HCT116 (cell line): ENCODE data around the gene RTL1. TPM values are rescaled to one million over a fixed set of nuclear protein-coding genes. Genes with fewer than 3 reads are reported as not detected.

ENCODE experiments used
- ATAC-seq: fragments of 200-7000 bp; cut with Tn5 transposase; 2 replicates; pipeline ENCODE4 v1.9.1; 2020; ENCODE audit warnings: mild to moderate bottlenecking, moderate library complexity
- BruUV-seq: library from RNA; stranded (reverse); fragments of 400-500 nt; replicated peaks from 2 replicates; lab custom pipeline; 2021; lab: Mats Ljungman, UMichigan
- CTCF ChIA-PET: fragments of 300-600 bp; sonication (Branson Sonifier 250); formaldehyde crosslinking; loops from one replicate; lab custom pipeline; 2021; ENCODE audit warnings: antibody characterized with exemption; lab: Charles Lee
- POLR2A ChIA-PET: fragments of 300-600, 350-600 bp; sonication (Branson Sonifier 250); formaldehyde crosslinking; loops from one replicate; lab custom pipeline; 2021; ENCODE audit warnings: antibody characterized with exemption; lab: Charles Lee
- RAD21 ChIA-PET, 2 experiments: fragments of 300-600 bp; sonication (Branson Sonifier 250); formaldehyde crosslinking; loops; one replicate each; lab custom pipeline; 2023; ENCODE audit warnings: low total read pairs in 2 of 2; ENCODE audit not compliant: uncharacterized antibody in 2 of 2, unreplicated experiment in 2 of 2, low non-redundant PET in 1 of 2; lab: Charles Lee
- DNase-seq: peaks from one replicate; pipeline ENCODE4 v3.0.0-alpha.2; 2010; ENCODE audit warnings: low read depth, low spot score
- H2AFZ ChIP-seq: fragments of 200-600 bp; shearing (Covaris generic), sonication (generic); 2 replicates; pipeline ENCODE4 v1.6.1; 2017; ENCODE audit warnings: low read depth, mixed run types, mixed read lengths, antibody characterized with exemption, low read length; ENCODE audit not compliant: poor library complexity, severe bottlenecking
- H3K27ac ChIP-seq: 2 replicates; pipeline ENCODE4 v1.5.1; 2012; ENCODE audit warnings: low read depth, low read length
- H3K27me3 ChIP-seq: fragments of 200-600 bp; sonication (generic); 2 replicates; pipeline ENCODE4 v1.6.1; 2016; ENCODE audit warnings: mixed run types, low read length, mixed read lengths; ENCODE audit not compliant: insufficient read depth
- H3K36me3 ChIP-seq, 2 experiments: fragments of 200-500 bp in 1 of 2; fragments of 200-600 bp in 1 of 2; sonication (Bioruptor generic) in 1 of 2; sonication (generic) in 1 of 2; 2 replicates each; pipeline versions ENCODE4 v1.5.1 to v1.6.1; 2014 to 2016; ENCODE audit warnings: low read length in 2 of 2, inconsistent platforms in 1 of 2, mixed read lengths in 1 of 2, mixed run types in 1 of 2; ENCODE audit not compliant: insufficient read depth in 2 of 2, control insufficient read depth in 1 of 2
- H3K4me1 ChIP-seq, 2 experiments: fragments of 200-600 bp in 1 of 2; sonication (generic) in 1 of 2; 2 replicates each; pipeline versions ENCODE4 v1.5.1 to v1.6.1; 2012 to 2017; ENCODE audit warnings: low read length in 2 of 2, inconsistent platforms in 1 of 2, mild to moderate bottlenecking in 1 of 2, mixed read lengths in 1 of 2, mixed run types in 1 of 2, moderate library complexity in 1 of 2; ENCODE audit not compliant: insufficient read depth in 2 of 2, control insufficient read depth in 1 of 2
- H3K4me2 ChIP-seq: fragments of 200-600 bp; sonication (generic); 2 replicates; pipeline ENCODE4 v1.6.1; 2017; ENCODE audit warnings: mixed run types, low read length, mixed read lengths
- H3K4me3 ChIP-seq, 2 experiments: fragments of 200-600 bp in 1 of 2; sonication (generic) in 1 of 2; replicated peaks in 1 of 2; 2 replicates each; pipeline ENCODE4 v1.5.1; 2011 to 2016; ENCODE audit warnings: low read length in 2 of 2, control low read depth in 1 of 2, low read depth in 1 of 2, mild to moderate bottlenecking in 1 of 2, mixed read lengths in 1 of 2, mixed run types in 1 of 2
- H3K79me2 ChIP-seq: fragments of 200-600 bp; sonication (generic); 2 replicates; pipeline ENCODE4 v1.6.1; 2017; ENCODE audit warnings: mild to moderate bottlenecking, mixed run types, low read length, moderate library complexity, mixed read lengths; ENCODE audit not compliant: insufficient read depth
- H3K9ac ChIP-seq: fragments of 200-600 bp; sonication (generic); 2 replicates; pipeline ENCODE4 v1.6.1; 2016; ENCODE audit warnings: low read length, mixed read lengths
- H3K9me2 ChIP-seq: fragments of 200-600 bp; sonication (generic), shearing (Covaris generic); 2 replicates; pipeline ENCODE4 v1.6.1; 2017; ENCODE audit warnings: mixed run types, mild to moderate bottlenecking, moderate library complexity; ENCODE audit not compliant: insufficient read depth
- H3K9me3 ChIP-seq, 2 experiments: fragments of 200-500 bp in 1 of 2; fragments of 200-600 bp in 1 of 2; sonication (Bioruptor generic) in 1 of 2; sonication (generic) in 1 of 2; 2 replicates each; pipeline ENCODE4 v1.6.1; 2014 to 2017; ENCODE audit warnings: low read length in 2 of 2, mixed read lengths in 2 of 2, inconsistent platforms in 1 of 2, low read depth in 1 of 2, mild to moderate bottlenecking in 1 of 2, mixed run types in 1 of 2, moderate library complexity in 1 of 2; ENCODE audit not compliant: control insufficient read depth in 1 of 2, insufficient read depth in 1 of 2
- H4K20me1 ChIP-seq: fragments of 200-600 bp; sonication (generic), shearing (Covaris generic); 2 replicates; pipeline ENCODE4 v1.6.1; 2017; ENCODE audit warnings: mixed run types, mild to moderate bottlenecking, moderate library complexity; ENCODE audit not compliant: insufficient read depth
- ATF3 ChIP-seq: IDR thresholded peaks from 2 replicates; pipeline ENCODE4 v1.6.1; 2012
- CBX3 ChIP-seq: IDR thresholded peaks from 2 replicates; pipeline ENCODE4 v1.6.1; 2012; ENCODE audit warnings: low read depth
- EGR1 ChIP-seq: IDR thresholded peaks from 2 replicates; pipeline ENCODE4 v1.6.1; 2012; ENCODE audit warnings: low read depth
- EZH2 ChIP-seq: fragments of 200-600 bp; sonication (generic); IDR thresholded peaks from 2 replicates; pipeline ENCODE4 v1.6.1; 2017; ENCODE audit warnings: antibody characterized with exemption, mixed run types
- EZH2phosphoT487 ChIP-seq: fragments of 200-600 bp; IDR thresholded peaks from 2 replicates; pipeline ENCODE4 v1.6.1; 2018; ENCODE audit warnings: antibody characterized with exemption, borderline replicate concordance
- FOSL1 ChIP-seq: IDR thresholded peaks from 2 replicates; pipeline ENCODE4 v1.6.1; 2012; ENCODE audit warnings: low read depth
- MAX ChIP-seq: IDR thresholded peaks from 2 replicates; pipeline ENCODE4 v1.6.1; 2012
- POLR2A ChIP-seq: IDR thresholded peaks from 2 replicates; pipeline ENCODE4 v1.7.0; 2011; ENCODE audit warnings: borderline replicate concordance; ENCODE audit not compliant: insufficient read depth, insufficient read length; ENCODE audit errors: extremely low read depth
- POLR2AphosphoS5 ChIP-seq: IDR thresholded peaks from 2 replicates; pipeline ENCODE4 v1.6.1; 2011; ENCODE audit warnings: mild to moderate bottlenecking, low read depth, low read length, moderate library complexity
- RAD21 ChIP-seq: IDR thresholded peaks from 2 replicates; pipeline ENCODE4 v1.6.1; 2012; ENCODE audit warnings: low read depth, mild to moderate bottlenecking
- SP1 ChIP-seq: IDR thresholded peaks from 2 replicates; pipeline ENCODE4 v1.6.1; 2012; ENCODE audit warnings: low read depth
- SRF ChIP-seq: IDR thresholded peaks from 2 replicates; pipeline ENCODE4 v1.6.1; 2012; ENCODE audit warnings: low read depth
- YY1 ChIP-seq: IDR thresholded peaks from 2 replicates; pipeline ENCODE4 v1.6.1; 2011; ENCODE audit warnings: low read length, low read depth, moderate library complexity, mild to moderate bottlenecking; ENCODE audit not compliant: insufficient replicate concordance; ENCODE audit errors: extremely low read depth
- ZFX ChIP-seq: fragments of 450-650 bp; IDR thresholded peaks from 2 replicates; pipeline ENCODE4 v1.6.1; 2017
- intact Hi-C: fragments of 100-400 bp; cut with micrococcal nuclease; formaldehyde crosslinking; loops from 2 replicates; pipeline ENCODE4 v1.10.0; 2022
- total RNA-seq: library from RNA; stranded (reverse); gene quantifications from one replicate; pipeline ENCODE4 v1.2.1, GENCODE V29; 2021; ENCODE audit not compliant: unreplicated experiment
- TF ChIP-seq, protein P1 (sequence below), 3 experiments: fragments of 200-600 bp in 1 of 3; sonication (generic) in 1 of 3; IDR thresholded peaks in 2 of 3; conservative IDR thresholded peaks in 1 of 3; 2 replicates each; pipeline ENCODE4 v1.5.1; 2012 to 2017; ENCODE audit warnings: low read depth in 2 of 3, low read length in 2 of 3, antibody characterized with exemption in 1 of 3, borderline replicate concordance in 1 of 3, control low read depth in 1 of 3, mild to moderate bottlenecking in 1 of 3, mixed read lengths in 1 of 3, mixed run types in 1 of 3, moderate library complexity in 1 of 3; ENCODE audit not compliant: insufficient read depth in 1 of 3
- TF ChIP-seq, protein P2 (sequence below): IDR thresholded peaks from 2 replicates; pipeline ENCODE4 v1.6.1; 2011; ENCODE audit warnings: mild to moderate bottlenecking, low read length, moderate library complexity; ENCODE audit not compliant: insufficient replicate concordance; ENCODE audit errors: extremely low read depth
- TF ChIP-seq, protein P3 (sequence below): IDR thresholded peaks from 2 replicates; pipeline ENCODE4 v1.6.1; 2012; ENCODE audit warnings: low read depth

Gene RTL1
- total RNA-seq, 1 experiment from 2014 or later: not detected

DNA sequence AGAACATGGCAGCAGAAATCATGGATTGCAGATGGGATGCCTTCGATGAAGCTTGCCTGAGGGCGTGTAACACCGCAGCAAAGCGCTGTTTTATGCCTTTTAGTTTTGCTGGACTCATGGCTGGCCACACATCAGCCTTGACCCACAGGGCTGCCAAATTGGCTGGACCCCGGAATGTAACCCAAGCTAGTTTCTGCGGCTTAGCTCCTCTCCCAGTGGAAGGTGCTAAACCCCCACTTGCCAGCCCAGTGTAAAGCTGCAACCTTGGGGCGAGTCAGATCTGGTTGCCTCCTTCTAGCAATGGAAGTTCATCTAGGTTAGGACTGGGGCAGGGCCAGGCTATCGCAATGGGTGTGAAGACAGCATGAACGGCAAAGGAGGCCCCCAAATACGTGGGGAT is 39.3 kb downstream of the RTL1 start:
- RAD21 ChIA-PET: interaction anchor here in 1 of 2 experiments (0.7 kb wide), 1 partner anchor 201 kb away, joined by 3 read pairs; no protein-coding TSS in a partner anchor
- Histone ChIP-seq H3K4me3 (no peak overlapping the region), H3K9ac (no peak overlapping the region), H3K4me2 (no peak overlapping the region), H3K4me1 (peaks cover 0 to 16% of the 10 kb centered on the region in 2 experiments; a peak in 2 of 4 replicates), H3K27me3 (no peaks in the 10 kb centered on the region; the same call in 1 of the 2 replicates), H4K20me1 (no peaks in the 10 kb centered on the region), H3K27ac (no peak overlapping the region), H3K36me3 (no peaks in the 10 kb centered on the region), H2AFZ (no peak overlapping the region), H3K9me2 (no peaks in the 10 kb centered on the region), H3K9me3 (no peaks in the 10 kb centered on the region), H3K79me2 (no peaks in the 10 kb centered on the region)
- no TSS peak for BruUV-seq
- TF ChIP-seq SRF (no peak), FOSL1 (no peak), EZH2phosphoT487 (no peak), EZH2 (no peak), EGR1 (no peak), POLR2A (no peak), SP1 (no peak), ATF3 (no peak), YY1 (no peak), MAX (no peak), RAD21 (no peak), CBX3 (no peak), POLR2AphosphoS5 (no peak), ZFX (no peak)
- TF ChIP-seq, protein P1, sequence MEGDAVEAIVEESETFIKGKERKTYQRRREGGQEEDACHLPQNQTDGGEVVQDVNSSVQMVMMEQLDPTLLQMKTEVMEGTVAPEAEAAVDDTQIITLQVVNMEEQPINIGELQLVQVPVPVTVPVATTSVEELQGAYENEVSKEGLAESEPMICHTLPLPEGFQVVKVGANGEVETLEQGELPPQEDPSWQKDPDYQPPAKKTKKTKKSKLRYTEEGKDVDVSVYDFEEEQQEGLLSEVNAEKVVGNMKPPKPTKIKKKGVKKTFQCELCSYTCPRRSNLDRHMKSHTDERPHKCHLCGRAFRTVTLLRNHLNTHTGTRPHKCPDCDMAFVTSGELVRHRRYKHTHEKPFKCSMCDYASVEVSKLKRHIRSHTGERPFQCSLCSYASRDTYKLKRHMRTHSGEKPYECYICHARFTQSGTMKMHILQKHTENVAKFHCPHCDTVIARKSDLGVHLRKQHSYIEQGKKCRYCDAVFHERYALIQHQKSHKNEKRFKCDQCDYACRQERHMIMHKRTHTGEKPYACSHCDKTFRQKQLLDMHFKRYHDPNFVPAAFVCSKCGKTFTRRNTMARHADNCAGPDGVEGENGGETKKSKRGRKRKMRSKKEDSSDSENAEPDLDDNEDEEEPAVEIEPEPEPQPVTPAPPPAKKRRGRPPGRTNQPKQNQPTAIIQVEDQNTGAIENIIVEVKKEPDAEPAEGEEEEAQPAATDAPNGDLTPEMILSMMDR (IDR thresholded peaks at IDR 0.05 in 2 of 3, conservative IDR thresholded peaks at IDR 0.05 in 1 of 3; ENCODE audit: borderline replicate concordance in 1 of 3, insufficient read depth in 1 of 3, low read depth in 2 of 3, low read length in 2 of 3): no peak
- TF ChIP-seq, protein P2, sequence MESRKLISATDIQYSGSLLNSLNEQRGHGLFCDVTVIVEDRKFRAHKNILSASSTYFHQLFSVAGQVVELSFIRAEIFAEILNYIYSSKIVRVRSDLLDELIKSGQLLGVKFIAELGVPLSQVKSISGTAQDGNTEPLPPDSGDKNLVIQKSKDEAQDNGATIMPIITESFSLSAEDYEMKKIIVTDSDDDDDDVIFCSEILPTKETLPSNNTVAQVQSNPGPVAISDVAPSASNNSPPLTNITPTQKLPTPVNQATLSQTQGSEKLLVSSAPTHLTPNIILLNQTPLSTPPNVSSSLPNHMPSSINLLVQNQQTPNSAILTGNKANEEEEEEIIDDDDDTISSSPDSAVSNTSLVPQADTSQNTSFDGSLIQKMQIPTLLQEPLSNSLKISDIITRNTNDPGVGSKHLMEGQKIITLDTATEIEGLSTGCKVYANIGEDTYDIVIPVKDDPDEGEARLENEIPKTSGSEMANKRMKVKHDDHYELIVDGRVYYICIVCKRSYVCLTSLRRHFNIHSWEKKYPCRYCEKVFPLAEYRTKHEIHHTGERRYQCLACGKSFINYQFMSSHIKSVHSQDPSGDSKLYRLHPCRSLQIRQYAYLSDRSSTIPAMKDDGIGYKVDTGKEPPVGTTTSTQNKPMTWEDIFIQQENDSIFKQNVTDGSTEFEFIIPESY: no peak
- TF ChIP-seq, protein P3, sequence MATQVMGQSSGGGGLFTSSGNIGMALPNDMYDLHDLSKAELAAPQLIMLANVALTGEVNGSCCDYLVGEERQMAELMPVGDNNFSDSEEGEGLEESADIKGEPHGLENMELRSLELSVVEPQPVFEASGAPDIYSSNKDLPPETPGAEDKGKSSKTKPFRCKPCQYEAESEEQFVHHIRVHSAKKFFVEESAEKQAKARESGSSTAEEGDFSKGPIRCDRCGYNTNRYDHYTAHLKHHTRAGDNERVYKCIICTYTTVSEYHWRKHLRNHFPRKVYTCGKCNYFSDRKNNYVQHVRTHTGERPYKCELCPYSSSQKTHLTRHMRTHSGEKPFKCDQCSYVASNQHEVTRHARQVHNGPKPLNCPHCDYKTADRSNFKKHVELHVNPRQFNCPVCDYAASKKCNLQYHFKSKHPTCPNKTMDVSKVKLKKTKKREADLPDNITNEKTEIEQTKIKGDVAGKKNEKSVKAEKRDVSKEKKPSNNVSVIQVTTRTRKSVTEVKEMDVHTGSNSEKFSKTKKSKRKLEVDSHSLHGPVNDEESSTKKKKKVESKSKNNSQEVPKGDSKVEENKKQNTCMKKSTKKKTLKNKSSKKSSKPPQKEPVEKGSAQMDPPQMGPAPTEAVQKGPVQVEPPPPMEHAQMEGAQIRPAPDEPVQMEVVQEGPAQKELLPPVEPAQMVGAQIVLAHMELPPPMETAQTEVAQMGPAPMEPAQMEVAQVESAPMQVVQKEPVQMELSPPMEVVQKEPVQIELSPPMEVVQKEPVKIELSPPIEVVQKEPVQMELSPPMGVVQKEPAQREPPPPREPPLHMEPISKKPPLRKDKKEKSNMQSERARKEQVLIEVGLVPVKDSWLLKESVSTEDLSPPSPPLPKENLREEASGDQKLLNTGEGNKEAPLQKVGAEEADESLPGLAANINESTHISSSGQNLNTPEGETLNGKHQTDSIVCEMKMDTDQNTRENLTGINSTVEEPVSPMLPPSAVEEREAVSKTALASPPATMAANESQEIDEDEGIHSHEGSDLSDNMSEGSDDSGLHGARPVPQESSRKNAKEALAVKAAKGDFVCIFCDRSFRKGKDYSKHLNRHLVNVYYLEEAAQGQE: no peak
- POLR2A ChIA-PET: no interaction called here
- CTCF ChIA-PET: no interaction called here
- intact Hi-C loops: no loop called here
- ATAC-seq (no peak), DNase-seq (no peak)
